Limb (tissue), 2 donors: ENCODE results near the gene MRPL36.
A peak's percentile ranks its signal among the peaks of the same experiment; 100 is the strongest.

Experiments
- DNase-seq, 2 donors: peaks; one replicate each; pipeline ENCODE4 v3.0.0-alpha.2; 2016; ENCODE audit errors: extremely low spot score in 2 of 2

The MRPL36 gene

GRCh38 chr5:1751026-1751863 lies 48.4 kb downstream of the MRPL36 start:
- DNase-seq: peak in 1 of 2 donors; percentile 34

GRCh38 chr5:1750469-1750868 lies 49.2 kb downstream of the MRPL36 start:
- DNase-seq: peak in 1 of 2 donors; percentile 14

GRCh38 chr5:1749346-1750124 lies 50.1 kb downstream of the MRPL36 start:
- DNase-seq: peak in 1 of 2 donors; percentile 2

- DNase-seq: peak in 1 of 2 donors; percentile 5
Observed at GRCh38 chr5:1748845-1749244, 50.8 kb downstream of the MRPL36 start.
